GM19193 (cell line): ENCODE results near the gene PALD1.

ENCODE experiments used
- POLR2A ChIP-seq: IDR thresholded peaks from 4 replicates; pipeline ENCODE4 v1.6.1; 2011; ENCODE audit not compliant: insufficient read depth, insufficient read length; ENCODE audit errors: extremely low read depth

PALD1 gene

DNA sequence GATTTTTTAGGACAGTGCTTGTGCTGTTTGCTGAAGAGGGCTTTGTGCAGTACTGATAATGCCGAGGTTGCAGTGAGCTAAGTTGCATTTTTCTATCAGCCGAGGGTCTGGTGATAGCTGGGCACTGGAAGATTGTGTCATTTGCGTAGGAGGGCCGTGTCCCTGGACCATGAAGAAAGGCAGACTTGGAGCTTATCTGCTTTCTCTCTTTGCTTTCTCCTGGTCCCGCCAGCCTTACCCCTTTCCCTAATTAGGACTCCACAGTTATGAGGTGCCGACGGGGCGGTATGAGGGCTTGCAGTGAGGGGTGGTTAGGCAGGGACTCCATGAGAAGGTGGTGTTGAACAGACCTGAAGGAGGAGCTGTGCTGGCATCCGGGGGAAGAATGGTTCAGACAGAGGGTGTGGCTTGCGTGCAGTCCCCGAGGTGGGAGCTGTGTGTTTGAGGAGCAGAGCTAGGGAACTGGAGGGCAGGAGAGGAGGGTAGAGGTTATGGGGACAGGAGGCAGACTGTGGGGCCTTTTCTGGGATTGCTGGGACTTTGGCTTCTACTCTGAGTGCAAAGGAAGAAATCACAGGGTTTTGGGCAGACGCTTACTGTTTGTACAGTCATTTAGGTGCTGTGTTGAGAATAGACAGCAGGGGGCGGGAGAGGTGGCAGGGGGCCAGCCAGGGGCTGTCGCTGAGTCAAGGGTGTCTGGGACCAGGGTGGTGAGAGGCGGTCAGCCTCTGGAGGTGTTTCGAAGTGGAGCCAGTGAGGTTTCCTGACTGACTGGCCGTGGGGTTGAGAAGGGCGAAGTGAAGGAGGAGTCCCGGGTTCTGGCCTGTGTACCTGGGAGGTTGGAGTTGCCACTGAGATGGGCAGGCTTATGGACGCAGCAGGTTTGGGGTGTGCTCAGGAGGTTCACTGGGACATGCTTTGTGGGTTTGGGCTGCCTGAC lies 80.6 kb downstream of the PALD1 start:
- TF ChIP-seq POLR2A, result no peak

DNA sequence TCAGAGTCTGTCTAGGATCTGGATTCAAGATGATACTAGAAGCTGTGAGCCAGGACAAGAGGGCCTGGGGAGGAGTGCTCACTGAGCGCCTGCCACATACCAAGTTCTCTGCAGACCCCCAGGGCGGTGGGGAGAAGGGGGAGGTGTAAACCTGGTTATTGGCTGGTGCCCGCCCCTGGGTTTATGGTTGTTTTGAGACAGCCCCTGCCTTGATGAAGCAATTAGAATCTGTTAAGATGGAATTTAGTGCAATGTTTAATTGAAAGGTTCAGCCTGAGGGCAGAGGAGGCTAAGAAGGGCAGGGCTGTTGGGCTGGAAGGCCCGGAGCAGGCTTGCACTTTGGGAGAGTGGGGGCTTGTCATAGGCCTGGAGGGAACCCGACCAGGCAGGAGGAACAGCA lies 81.3 kb downstream of the PALD1 start:
- no peak for TF ChIP-seq POLR2A

GRCh38 chr10:70560511-70560941 lies 82.0 kb downstream of the PALD1 start:
- TF ChIP-seq POLR2A, result no peak

DNA sequence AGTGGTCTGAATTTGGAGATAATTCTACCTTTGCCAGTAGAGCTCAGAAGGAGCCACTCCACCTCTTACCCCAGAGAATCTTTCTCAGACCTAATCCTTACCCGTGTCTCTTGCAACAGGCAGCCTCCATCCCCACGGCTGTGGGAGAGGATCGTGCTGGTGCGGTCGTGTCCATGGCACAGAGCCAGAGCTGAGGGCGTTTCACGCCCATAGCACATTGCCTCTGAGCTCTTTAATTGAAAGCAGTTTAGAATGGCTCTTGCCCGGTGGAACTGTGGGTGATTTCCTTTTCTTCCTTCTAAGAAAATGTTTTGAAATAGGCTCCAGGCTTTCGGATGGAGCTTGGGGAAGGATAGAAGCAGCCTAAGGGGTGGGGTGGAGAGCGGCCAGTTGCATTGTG lies 82.5 kb downstream of the PALD1 start:
- TF ChIP-seq POLR2A, result no peak

DNA sequence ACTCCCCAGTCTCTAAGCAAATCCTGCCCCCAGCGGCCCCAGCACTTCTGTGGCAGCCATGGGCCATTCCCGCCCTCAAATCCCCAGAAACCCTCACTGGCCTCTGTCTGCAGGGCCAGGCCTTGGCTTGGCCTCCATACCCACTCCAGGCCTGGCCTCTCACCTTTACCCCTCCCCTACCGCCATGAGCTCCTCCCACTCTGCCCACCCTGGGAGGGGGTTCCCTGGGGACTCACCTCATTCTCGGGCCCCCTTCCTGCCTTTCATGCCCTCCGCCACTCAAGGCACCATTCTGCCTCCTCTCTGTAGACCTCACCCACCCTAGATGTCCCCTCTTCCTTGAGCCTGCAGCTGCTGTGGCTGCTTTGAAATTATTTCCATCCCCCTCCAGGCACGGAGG lies 83.0 kb downstream of the PALD1 start:
- TF ChIP-seq POLR2A, result no peak

DNA sequence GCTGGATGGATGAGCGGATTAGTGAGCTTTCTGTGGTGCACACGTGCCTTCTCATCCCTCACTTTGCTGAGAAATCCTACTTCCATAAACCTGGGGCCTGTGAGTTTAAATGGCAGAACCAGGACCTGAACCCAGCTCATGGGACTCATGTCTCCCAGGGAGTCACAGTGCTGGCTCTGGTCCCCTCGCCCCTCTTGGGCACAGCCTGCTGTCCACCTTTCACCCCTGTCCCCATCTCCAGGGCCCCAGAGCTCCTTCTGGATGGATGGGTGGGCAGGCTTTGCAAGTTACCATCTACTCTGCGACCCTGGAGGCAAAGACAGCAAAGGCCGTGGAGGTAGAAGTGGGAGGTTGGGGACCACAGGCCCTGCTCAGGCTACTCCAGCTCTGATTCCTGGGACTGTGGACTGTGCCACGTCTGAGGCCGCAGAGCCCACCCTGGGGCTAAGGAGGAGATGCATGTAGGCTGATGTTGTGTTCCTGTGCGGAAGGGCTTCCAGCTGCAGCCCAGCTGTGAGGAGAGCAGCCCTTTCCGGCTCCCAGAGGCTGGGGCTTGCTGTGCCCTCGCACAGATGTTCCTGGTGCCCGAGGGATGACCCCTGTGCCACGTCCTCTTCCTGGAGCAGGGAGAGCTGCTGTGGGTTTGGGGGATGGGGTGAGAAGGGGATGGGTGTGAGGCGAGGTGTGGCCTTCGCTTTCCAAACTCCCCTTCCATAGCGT lies 83.6 kb downstream of the PALD1 start:
- no peak for TF ChIP-seq POLR2A

- no peak for TF ChIP-seq POLR2A
These were observed 84.7 kb downstream of the PALD1 start for GRCh38 chr10:70563230-70563629.

GRCh38 chr10:70564113-70564725 lies 85.7 kb downstream of the PALD1 start:
- TF ChIP-seq POLR2A, result no peak

- TF ChIP-seq POLR2A, result no peak
These were observed 86.4 kb downstream of the PALD1 start for GRCh38 chr10:70564901-70565351.

GRCh38 chr10:70565556-70566514 lies 87.3 kb downstream of the PALD1 start:
- TF ChIP-seq POLR2A, result no peak

GRCh38 chr10:70566515-70567290 lies 88.1 kb downstream of the PALD1 start:
- no peak for TF ChIP-seq POLR2A

- no peak for TF ChIP-seq POLR2A
These were observed 89.0 kb downstream of the PALD1 start for GRCh38 chr10:70567603-70568002.

GRCh38 chr10:70568113-70568512 lies 89.5 kb downstream of the PALD1 start:
- no peak for TF ChIP-seq POLR2A

GRCh38 chr10:70568781-70569495 lies 90.4 kb downstream of the PALD1 start:
- TF ChIP-seq POLR2A, result no peak

- no peak for TF ChIP-seq POLR2A
These were observed 92.7 kb downstream of the PALD1 start for GRCh38 chr10:70571236-70571635.
